Calu3 (cell line): Measurements from ENCODE around the gene PROZ. TPM values are rescaled to one million over a fixed set of nuclear protein-coding genes. Genes with fewer than 3 reads are reported as not detected.

ENCODE experiments used
- BruUV-seq: library from RNA; stranded (reverse); fragments of 400-500 nt; replicated peaks from 2 replicates; lab custom pipeline; 2021; lab: Mats Ljungman, UMichigan
- CTCF ChIA-PET: fragments of 300-600 bp; sonication (Branson Sonifier 250); formaldehyde crosslinking; loops from one replicate; lab custom pipeline; 2022; ENCODE audit warnings: antibody characterized with exemption; lab: Charles Lee
- DNase-seq: peaks from one replicate; pipeline ENCODE4 v3.0.0; 2022
- H3K27ac Mint-ChIP-seq: one replicate; pipeline ENCODE4 v1.8.0; 2022; ENCODE audit warnings: mixed read lengths; ENCODE audit not compliant: unreplicated experiment
- H3K27me3 Mint-ChIP-seq: one replicate; pipeline ENCODE4 v1.8.0; 2022; ENCODE audit warnings: mixed read lengths; ENCODE audit not compliant: unreplicated experiment
- H3K36me3 Mint-ChIP-seq: one replicate; pipeline ENCODE4 v1.8.0; 2022; ENCODE audit warnings: mild to moderate bottlenecking, moderate library complexity, mixed read lengths; ENCODE audit not compliant: insufficient read depth, unreplicated experiment
- H3K4me1 Mint-ChIP-seq: one replicate; pipeline ENCODE4 v1.8.0; 2022; ENCODE audit warnings: mild to moderate bottlenecking, low read depth, mixed read lengths; ENCODE audit not compliant: unreplicated experiment
- H3K4me3 Mint-ChIP-seq: one replicate; pipeline ENCODE4 v1.8.0; 2022; ENCODE audit warnings: mild to moderate bottlenecking, low read depth, moderate library complexity, mixed read lengths; ENCODE audit not compliant: unreplicated experiment
- H3K9me3 Mint-ChIP-seq: one replicate; pipeline ENCODE4 v1.8.0; 2022; ENCODE audit warnings: low read depth, mixed read lengths; ENCODE audit not compliant: unreplicated experiment
- intact Hi-C: fragments of 100-400 bp; cut with micrococcal nuclease; formaldehyde crosslinking; loops from one replicate; pipeline ENCODE4 v1.10.0; 2022; ENCODE audit not compliant: unreplicated experiment
- total RNA-seq: library from RNA; stranded (reverse); gene quantifications from 2 replicates; pipeline ENCODE4 v1.2.3, GENCODE V29; 2022
- TF ChIP-seq, protein P1 (sequence below): fragments of 200-600 bp; IDR thresholded peaks from one replicate; pipeline ENCODE4 v1.8.0; 2022; ENCODE audit warnings: antibody characterized with exemption; ENCODE audit not compliant: unreplicated experiment

Gene PROZ
- total RNA-seq, 1 experiment from 2014 or later: not detected

DNA sequence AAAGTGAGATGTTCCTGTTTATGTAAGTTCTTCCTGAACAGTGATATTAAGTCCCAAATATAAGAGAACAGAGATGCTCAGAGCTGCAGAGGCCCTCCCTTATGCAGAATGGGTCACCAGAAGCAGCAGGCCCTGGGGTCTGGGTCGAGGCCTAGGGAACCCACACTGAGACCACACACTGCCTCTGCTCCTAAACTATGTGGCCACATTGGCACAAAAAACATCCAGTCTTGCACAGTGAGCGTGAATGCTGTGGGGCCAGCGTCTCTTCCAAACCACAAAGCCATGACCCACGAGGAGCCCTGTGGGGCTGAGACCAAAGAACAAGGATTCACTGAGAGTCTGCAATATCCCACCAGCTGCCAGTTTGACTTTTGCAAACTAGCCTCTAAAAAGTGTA lies 23.6 kb downstream of the PROZ start:
- no peak for DNase-seq
- H3K4me3 Mint-ChIP-seq: no peak overlapping the region
- H3K27me3 Mint-ChIP-seq: no peaks in the 10 kb centered on the region
- TF ChIP-seq, protein P1, sequence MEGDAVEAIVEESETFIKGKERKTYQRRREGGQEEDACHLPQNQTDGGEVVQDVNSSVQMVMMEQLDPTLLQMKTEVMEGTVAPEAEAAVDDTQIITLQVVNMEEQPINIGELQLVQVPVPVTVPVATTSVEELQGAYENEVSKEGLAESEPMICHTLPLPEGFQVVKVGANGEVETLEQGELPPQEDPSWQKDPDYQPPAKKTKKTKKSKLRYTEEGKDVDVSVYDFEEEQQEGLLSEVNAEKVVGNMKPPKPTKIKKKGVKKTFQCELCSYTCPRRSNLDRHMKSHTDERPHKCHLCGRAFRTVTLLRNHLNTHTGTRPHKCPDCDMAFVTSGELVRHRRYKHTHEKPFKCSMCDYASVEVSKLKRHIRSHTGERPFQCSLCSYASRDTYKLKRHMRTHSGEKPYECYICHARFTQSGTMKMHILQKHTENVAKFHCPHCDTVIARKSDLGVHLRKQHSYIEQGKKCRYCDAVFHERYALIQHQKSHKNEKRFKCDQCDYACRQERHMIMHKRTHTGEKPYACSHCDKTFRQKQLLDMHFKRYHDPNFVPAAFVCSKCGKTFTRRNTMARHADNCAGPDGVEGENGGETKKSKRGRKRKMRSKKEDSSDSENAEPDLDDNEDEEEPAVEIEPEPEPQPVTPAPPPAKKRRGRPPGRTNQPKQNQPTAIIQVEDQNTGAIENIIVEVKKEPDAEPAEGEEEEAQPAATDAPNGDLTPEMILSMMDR: no peak
- intact Hi-C loops: no loop called here
- H3K9me3 Mint-ChIP-seq: no peaks in the 10 kb centered on the region
- CTCF ChIA-PET: no interaction called here
- H3K27ac Mint-ChIP-seq: no peak overlapping the region
- BruUV-seq: no TSS peak
- no peaks in the 10 kb centered on the region for H3K36me3 Mint-ChIP-seq
- H3K4me1 Mint-ChIP-seq: no peaks in the 10 kb centered on the region

DNA sequence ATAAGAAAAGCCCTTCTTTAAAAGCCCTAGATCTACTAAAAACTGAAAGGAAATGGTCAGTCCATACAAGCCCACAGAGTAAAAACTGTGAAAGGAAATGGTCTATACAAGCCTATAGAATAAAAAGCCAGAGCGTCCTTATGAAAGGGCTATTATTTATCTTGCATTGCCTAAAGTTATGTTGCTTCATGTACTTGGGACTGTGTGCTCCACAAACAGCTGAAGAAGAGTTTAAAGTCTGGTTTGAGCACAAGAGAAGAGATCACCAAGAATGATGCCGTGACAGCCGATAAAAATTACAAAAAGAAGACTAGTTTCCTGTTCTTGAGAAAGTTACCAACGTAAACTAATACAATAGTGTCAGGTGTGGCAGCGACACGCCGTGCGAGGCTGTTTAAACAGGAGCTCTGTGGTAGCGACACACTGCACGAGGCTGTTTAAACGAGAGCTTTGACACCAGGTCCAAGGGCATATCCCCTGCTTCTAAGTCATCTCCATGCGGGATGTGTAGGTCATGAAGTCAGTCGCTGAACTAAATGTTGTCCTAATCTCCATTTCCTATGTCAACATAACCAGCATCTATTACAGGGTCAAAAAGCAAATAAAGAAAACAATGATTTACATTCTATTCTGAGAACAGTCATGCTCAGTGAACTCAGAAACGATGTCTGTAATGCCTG lies 25.1 kb downstream of the PROZ start:
- intact Hi-C loops: no loop called here
- no peaks in the 10 kb centered on the region for H3K36me3 Mint-ChIP-seq
- DNase-seq: no peak
- no peaks in the 10 kb centered on the region for H3K27me3 Mint-ChIP-seq
- H3K4me3 Mint-ChIP-seq: no peak overlapping the region
- no peaks in the 10 kb centered on the region for H3K9me3 Mint-ChIP-seq
- CTCF ChIA-PET: no interaction called here
- BruUV-seq: no TSS peak
- no peaks in the 10 kb centered on the region for H3K4me1 Mint-ChIP-seq
- TF ChIP-seq, protein P1: no peak
- H3K27ac Mint-ChIP-seq: no peak overlapping the region

DNA sequence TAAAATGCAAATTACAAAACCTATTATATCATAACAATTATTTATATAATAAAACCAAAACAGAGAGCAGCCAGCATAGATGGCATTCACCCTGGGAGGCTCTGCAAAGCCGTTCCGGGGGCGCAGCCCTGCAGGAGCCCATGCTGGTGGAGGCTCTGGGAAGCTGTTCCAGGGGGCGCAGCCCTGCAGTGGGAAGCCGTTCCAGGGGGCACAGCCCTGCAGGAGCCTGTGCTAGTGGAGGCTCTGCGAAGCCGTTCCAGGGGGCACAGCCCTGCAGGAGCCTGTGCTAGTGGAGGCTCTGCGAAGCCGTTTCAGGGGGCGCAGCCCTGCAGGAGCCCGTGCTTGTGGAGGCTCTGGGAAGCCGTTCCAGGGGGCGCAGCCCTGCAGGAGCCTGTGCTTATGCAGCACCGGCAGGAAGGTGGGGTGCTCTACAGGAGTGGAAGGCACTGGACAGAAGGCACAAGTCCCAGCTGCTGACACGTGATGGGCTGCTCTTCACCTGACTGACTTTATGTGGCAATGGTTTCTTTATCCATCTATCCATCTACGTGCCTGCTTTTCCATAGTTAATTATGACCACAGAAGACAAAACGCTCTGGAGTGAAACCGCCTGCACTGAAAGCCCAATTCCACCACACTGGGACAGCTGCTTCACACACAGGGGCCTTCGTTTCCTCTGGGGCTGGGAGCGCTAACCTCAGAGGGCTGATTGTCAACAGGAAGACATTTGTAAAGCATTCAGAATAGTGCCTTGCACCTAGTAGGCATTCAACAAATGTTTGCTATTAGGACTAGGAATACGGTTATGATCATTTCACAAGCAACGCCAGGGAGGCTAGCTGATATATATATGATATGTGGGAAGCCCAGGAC lies 26.4 kb downstream of the PROZ start:
- intact Hi-C loops: no loop called here
- CTCF ChIA-PET: no interaction called here
- no peaks in the 10 kb centered on the region for H3K4me1 Mint-ChIP-seq
- TF ChIP-seq, protein P1: no peak
- no peak overlapping the region for H3K4me3 Mint-ChIP-seq
- no peak overlapping the region for H3K27ac Mint-ChIP-seq
- H3K9me3 Mint-ChIP-seq: no peaks in the 10 kb centered on the region
- H3K27me3 Mint-ChIP-seq: no peaks in the 10 kb centered on the region
- H3K36me3 Mint-ChIP-seq: peaks cover 10% of the 10 kb centered on the region
- BruUV-seq: no TSS peak
- DNase-seq: no peak

DNA sequence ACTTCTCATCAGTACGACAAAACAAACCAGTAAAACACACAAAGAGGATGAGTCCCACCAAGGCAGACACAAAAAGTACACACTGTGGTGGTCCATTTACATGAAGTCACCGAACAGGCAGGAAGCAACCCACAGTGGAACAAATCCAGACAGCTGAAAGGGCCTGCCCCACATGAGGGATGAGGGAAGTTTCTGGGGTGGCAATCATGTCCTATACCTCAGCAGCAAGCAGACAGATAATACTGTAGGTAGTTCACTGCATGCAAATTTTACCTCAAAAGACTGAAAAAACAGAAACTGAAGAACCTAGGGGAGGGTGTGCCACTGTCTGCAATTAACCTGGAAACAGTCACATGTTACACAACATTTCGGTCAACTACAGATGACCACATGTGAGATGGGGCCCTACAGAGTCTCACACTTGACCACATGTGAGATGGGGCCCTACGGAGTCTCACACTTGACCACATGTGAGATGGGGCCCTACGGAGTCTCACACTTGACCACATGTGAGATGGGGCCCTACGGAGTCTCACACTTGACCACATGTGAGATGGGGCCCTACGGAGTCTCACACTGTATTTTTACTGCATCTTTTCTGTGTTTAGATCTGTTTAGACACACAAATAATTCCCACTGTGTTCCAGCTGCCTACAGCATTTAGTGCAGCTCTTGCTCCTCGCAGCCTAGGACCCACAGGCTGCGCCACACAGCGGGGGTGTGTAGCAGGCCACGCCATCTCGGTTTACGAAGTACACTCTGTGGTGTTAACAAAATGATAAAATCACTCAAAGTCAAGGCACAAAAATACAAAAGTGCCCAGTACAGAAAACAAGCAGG lies 27.8 kb downstream of the PROZ start:
- Mint-ChIP-seq H3K27ac (no peak overlapping the region), H3K9me3 (no peaks in the 10 kb centered on the region), H3K4me3 (no peak overlapping the region), H3K36me3 (peaks cover 14% of the 10 kb centered on the region), H3K27me3 (no peaks in the 10 kb centered on the region), H3K4me1 (no peaks in the 10 kb centered on the region)
- DNase-seq: no peak
- CTCF ChIA-PET: no interaction called here
- no TSS peak for BruUV-seq
- TF ChIP-seq, protein P1: no peak
- intact Hi-C loops: no loop called here
